Glomerular visceral epithelial cell (primary cell): ENCODE data around the gene CPED1.
"Not testable (repeated sequence)": the region's sequence is repeated elsewhere in the genome, so short reads cannot be mapped to it uniquely, and the experiment has no call there.

Source experiments
- DNase-seq: peaks from one replicate; pipeline ENCODE4 v3.0.0-alpha.2; 2016; ENCODE audit errors: extremely low spot score

The CPED1 gene

GRCh38 chr7:121039510-121039822, 51.0 kb downstream of the CPED1 start:
- no peak for DNase-seq

GRCh38 chr7:121039994-121040393, 51.5 kb downstream of the CPED1 start:
- DNase-seq, result no peak

DNA sequence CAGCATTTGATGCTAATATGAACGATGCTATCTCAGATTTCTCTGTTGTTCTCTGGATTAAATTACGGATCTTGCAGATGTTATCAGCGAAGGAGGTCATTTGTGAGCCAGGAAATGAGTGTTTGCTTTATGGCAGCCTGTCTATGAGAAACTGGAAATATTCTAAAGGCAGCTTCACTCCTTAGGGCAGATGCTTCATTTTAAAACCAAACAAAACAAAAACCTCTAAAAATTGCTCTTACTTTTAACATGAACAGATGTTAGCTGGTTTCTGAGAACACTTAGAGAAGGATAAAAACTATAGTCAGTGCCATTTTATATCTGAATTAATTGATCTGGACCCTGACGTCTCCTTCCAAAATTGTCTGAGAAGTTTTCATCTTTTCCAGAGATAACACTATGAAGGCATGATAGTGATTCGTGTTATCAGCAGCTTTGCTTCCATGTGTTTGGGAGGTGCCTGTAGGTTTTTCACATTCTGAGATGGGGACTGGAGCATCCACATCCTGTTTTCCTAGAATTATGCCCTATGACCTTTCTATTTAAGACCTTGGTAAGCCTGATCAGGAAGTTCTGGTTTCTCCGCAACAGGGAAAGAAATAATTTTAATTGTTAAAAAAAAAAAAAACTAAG, 53.1 kb downstream of the CPED1 start:
- no peak for DNase-seq

DNA sequence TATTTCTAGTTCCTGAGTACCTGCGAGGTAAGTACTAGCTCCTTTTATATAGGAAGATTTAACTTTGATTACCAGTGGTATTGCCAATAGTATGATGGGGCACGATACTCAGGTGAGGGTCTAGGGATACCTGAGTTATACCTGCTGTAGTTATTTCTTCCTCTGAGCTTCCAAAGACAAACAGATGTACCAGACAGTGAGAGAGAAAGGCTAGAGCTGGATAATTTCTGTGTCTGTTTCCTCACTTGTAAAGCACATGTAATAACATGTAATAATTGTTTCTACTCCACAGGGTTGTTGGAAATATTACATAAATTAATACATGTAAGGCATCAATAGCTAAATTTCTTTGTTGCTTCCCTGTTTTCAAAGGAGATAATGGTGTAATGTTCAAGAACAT, 53.7 kb downstream of the CPED1 start:
- no peak for DNase-seq

GRCh38 chr7:121042899-121043298, 54.4 kb downstream of the CPED1 start:
- DNase-seq, result no peak

- DNase-seq, result no peak
These were observed 55.1 kb downstream of the CPED1 start for GRCh38 chr7:121043314-121044234.

DNA sequence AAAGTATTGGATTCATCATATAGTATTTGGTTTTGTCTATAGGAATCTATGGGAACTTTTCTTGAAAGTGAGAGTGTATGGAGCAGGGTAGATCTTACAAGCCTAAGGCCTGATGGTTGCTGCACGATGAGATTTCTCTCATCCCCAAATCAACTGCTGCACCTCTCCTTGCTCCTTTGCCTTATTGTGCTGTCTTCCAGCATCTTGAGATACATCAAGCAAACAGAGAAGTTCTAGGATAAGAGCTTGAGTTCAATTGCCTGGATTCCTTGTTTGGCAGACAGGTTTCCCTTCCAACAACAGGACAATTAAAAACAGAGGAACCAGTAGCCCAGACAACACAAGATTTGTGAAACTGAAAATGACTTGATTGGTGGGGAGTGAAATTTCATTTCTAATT, 56.6 kb downstream of the CPED1 start:
- no peak for DNase-seq

DNA sequence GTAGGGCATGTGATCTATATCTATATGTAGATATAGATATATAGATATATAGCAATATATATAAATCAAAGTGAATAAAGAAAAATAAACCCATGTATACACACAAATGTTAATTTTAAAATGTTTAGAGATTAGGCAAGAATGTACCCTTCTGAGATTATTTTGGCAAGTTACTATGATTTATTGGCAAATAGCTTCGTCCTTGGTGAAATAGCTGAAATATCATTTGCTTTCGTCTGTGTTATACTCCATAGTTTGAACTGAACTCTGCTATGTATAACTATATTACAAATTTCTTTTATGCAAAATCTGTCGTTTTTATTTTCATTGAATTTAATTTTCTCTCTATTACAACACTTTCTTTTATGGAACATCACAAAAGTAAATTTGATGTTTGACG, 57.5 kb downstream of the CPED1 start:
- no peak for DNase-seq

DNA sequence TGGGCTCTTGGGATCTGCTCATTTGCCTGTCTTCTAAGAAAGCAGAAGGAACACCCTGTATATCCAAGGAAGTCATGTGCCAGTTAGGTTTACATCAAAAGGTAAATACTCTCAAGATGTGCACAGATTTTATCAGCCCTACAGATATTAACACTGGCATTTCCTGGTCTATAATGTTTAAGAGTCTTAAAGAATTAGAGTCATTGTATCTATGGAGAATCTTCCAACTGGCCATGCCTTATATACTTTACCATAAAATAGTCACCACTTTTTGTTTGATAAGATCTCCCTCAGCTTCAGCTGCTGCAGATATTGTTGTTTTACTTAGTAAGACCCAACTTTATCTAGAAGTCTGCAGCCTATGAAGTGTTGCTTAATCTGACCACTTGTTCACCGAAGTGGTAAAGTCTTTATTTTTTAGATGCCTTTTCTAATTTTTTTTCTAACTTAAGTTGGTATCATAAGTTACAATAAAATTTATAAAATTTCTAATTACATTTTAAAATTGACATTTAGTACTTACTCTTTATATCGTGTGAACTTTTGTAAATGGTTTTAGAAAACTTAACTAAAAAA, 58.5 kb downstream of the CPED1 start:
- no peak for DNase-seq

DNA sequence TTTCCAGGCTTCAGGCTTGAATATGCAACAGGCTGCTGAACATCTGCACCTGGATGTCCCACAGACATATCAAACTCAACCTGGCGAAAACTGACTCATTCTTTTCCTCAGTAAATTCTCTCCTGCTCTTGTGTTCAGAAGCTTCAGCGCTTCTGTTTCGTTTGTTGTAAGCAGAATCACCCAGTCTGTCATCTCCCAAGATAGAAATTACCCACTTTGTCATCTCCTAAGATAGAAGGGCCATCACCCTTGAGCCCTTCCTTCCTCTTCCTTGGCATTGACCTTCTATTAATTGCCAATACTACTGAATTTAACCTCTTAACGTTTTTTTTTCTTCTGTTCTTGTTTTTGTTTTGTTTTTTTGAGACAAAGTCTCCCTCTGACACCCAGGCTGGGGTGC, 59.7 kb downstream of the CPED1 start:
- no peak for DNase-seq

GRCh38 chr7:121049028-121049791, 60.7 kb downstream of the CPED1 start:
- no peak for DNase-seq

DNA sequence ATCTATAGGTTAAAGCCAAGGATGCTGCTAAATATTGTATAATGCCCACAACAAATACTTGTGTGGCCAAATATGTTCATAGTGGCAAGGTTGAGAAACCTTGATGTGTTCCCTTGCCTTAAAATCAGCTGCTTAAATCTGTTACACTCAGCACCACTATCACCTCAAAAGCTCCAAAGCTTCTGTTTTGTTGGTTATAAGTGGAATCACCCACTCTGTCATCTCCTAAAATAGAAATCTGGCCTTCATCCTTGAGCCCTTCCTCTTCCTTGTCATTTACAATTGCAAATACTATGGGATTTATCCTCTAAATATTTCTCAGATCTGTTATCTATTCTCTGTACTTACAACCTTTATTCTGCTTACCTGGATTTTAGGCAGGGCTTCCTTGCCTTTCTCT, 61.4 kb downstream of the CPED1 start:
- DNase-seq, result no peak

- no peak for DNase-seq
These were observed 64.7 kb downstream of the CPED1 start for GRCh38 chr7:121053219-121053618.

DNA sequence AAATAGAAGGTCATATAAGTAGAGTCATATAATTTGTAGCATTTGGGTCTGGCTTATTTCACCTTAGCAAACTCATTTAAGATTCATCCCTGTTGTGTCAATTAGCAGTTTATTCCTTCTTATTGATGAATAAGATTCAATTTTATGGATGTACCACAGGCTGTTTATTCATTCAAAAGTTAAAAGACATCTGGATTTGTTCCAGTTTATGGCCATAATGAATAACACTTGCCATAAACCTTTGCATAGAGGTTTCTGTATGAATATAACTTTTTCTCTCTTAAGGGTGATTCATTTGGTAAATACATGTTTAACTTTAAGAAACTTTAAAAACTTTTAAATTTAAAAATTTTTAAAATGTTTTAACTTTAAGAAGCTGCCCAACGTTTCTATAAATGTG, 66.4 kb downstream of the CPED1 start:
- DNase-seq, result no peak

DNA sequence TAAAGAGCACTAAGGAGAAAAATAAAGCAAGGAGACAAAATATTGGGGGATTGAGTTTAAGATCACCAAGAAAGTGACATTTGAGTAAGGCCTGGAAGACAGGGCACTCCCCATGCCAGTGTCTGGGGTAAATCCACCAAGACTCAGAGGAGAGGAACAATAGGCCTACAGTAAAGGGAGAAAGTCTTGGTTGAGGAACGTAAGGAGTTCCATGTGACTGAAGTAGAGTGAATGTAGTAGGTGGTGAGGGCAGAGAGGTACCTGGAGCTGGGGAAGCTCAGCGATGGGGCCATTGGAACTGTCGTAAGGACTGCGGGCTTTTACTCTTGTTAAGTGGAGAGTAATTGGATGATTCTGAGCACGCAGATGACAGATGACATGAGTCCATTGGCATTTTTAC, 69.4 kb downstream of the CPED1 start:
- DNase-seq, result no peak

DNA sequence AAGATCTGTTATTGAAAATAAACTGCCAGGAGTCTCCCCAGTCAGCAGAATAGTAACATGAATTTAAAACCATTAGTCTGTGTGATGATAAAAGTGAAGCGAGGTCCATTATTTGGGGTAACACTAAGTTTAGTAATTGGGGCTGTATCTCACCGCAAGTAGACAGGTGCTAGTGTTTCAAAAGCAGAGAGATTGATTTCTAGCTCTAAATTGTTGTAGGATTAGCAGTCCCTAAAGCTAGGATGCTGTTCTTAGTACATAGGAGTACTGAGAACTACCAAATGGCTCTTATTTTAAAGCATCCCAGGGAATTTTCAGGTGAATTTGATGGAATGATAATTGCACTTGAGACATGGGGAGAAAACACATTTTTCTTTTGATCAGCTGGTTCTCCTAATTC, 70.5 kb downstream of the CPED1 start:
- no peak for DNase-seq

- not testable (repeated sequence) for DNase-seq
These were observed 71.5 kb downstream of the CPED1 start for GRCh38 chr7:121059979-121060509.

- DNase-seq, result no peak
These were observed 73.4 kb downstream of the CPED1 start for GRCh38 chr7:121061677-121062582.

- DNase-seq, result no peak
These were observed 74.3 kb downstream of the CPED1 start for GRCh38 chr7:121062671-121063279.

DNA sequence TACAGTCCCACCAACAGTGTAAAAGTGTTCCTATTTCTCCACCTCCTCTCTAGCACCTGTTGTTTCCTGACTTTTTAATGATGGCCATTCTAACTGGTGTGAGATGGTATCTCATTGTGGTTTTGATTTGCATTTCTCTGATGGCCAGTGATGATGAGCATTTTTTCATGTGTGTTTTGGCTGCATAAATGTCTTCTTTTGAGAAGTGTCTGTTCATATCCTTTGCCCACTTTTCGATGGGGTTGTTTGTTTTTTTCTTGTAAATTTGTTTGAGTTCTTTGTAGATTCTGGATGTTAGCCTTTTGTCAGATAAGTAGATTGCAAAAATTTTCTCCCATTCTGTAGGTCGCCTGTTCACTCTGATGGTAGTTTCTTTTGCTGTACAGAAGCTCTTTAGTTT, 79.2 kb downstream of the CPED1 start:
- DNase-seq, result not testable (repeated sequence)
